Rectal smooth muscle tissue (tissue), 1 donor: ENCODE data around the gene UROS.

ENCODE experiments used
- H3K27ac ChIP-seq: one replicate; pipeline ENCODE4 v1.7.0; 2013; ENCODE audit warnings: low read depth, low read length, inconsistent platforms
- H3K27me3 ChIP-seq: one replicate; pipeline ENCODE4 v1.7.0; 2013; ENCODE audit warnings: low read length; ENCODE audit not compliant: control insufficient read depth, insufficient read depth
- H3K36me3 ChIP-seq: one replicate; pipeline ENCODE4 v1.7.0; 2013; ENCODE audit warnings: low read length; ENCODE audit not compliant: control insufficient read depth, insufficient read depth
- H3K4me1 ChIP-seq: one replicate; pipeline ENCODE4 v1.7.0; 2013; ENCODE audit warnings: low read length; ENCODE audit not compliant: control insufficient read depth, insufficient read depth
- H3K4me3 ChIP-seq: one replicate; pipeline ENCODE4 v1.7.0; 2013; ENCODE audit warnings: low read length
- H3K9ac ChIP-seq: one replicate; pipeline ENCODE4 v1.7.0; 2013; ENCODE audit warnings: low read length

Gene UROS

DNA sequence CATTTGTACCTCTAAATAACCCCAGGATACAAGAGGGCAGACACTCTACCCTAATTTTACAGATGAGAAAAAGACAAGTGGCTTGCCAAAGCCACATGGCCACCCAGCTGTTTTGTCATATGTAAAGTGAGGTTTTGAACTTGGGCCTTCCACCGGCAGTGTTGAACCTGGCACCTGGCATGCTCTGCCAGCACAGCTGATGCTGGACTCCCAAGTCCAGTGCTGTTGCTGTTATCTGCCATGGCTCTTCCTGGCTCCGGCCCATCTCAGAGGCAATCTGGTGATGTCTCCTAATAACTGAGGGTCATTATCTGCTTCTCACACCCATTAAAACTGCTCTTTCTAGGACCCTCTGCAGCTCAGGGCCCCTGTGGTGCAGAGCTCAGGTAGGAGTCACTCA is 25.3 kb upstream of the UROS start:
- H3K27me3 ChIP-seq, result no peaks in the 10 kb centered on the region
- peaks cover 14% of the 10 kb centered on the region for H3K36me3 ChIP-seq
- no peaks in the 10 kb centered on the region for H3K4me1 ChIP-seq
- H3K9ac ChIP-seq, result no peak overlapping the region
- no peak overlapping the region for H3K27ac ChIP-seq
- H3K4me3 ChIP-seq, result no peak overlapping the region

GRCh38 chr10:125846894-125847293 is 23.8 kb upstream of the UROS start:
- Histone ChIP-seq H3K27me3 (no peaks in the 10 kb centered on the region), H3K27ac (no peak overlapping the region), H3K4me3 (no peak overlapping the region), H3K36me3 (peaks cover 11% of the 10 kb centered on the region), H3K9ac (no peak overlapping the region), H3K4me1 (no peaks in the 10 kb centered on the region)

DNA sequence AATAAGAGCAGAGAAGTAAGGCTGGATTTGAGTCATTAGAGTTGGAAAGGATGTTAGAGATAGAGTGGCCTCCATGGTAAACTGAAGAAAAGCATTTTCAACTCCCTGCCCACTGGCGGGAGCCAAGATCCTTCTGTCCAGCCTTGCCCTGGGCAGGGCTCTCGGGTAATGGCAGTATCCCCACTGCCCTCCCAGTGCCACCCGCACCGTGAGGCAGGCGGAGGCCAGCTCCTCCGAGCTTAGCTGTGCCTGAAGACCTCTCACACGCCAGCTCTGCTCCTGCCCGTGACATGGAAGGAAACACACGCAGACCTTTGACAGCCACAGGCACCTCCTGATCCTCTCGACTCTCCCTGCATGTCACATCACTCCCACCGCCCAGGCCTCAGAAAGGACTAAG is 22.6 kb upstream of the UROS start:
- no peak overlapping the region for H3K4me3 ChIP-seq
- no peaks in the 10 kb centered on the region for H3K27me3 ChIP-seq
- no peak overlapping the region for H3K9ac ChIP-seq
- H3K36me3 ChIP-seq, result peaks cover 10% of the 10 kb centered on the region
- no peaks in the 10 kb centered on the region for H3K4me1 ChIP-seq
- H3K27ac ChIP-seq, result no peak overlapping the region

DNA sequence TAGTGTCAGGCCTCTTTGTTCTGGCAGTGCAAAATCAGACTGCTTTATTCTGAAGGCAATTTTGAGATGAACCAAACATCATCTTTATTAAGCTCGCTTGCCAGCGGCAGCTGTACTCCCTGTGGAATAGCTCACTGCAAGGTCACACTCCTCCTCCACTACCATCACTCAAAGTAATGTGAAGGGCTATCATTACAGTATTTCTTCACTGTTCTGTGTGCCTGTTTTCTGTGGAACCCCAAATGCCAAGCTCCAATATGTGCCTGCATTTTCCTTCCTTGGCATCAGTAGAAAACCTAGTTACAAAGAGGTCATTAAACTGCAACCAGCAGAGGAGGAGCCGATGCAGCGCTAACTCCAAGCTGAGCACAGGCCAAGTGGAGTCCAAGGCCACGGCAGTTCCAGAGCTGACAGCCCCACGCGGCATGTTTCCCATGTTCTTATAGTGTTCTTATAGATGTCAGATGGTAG is 21.7 kb upstream of the UROS start:
- no peaks in the 10 kb centered on the region for H3K4me1 ChIP-seq
- H3K27ac ChIP-seq, result no peak overlapping the region
- H3K4me3 ChIP-seq, result no peak overlapping the region
- no peaks in the 10 kb centered on the region for H3K27me3 ChIP-seq
- H3K9ac ChIP-seq, result no peak overlapping the region
- peaks cover 13% of the 10 kb centered on the region for H3K36me3 ChIP-seq

DNA sequence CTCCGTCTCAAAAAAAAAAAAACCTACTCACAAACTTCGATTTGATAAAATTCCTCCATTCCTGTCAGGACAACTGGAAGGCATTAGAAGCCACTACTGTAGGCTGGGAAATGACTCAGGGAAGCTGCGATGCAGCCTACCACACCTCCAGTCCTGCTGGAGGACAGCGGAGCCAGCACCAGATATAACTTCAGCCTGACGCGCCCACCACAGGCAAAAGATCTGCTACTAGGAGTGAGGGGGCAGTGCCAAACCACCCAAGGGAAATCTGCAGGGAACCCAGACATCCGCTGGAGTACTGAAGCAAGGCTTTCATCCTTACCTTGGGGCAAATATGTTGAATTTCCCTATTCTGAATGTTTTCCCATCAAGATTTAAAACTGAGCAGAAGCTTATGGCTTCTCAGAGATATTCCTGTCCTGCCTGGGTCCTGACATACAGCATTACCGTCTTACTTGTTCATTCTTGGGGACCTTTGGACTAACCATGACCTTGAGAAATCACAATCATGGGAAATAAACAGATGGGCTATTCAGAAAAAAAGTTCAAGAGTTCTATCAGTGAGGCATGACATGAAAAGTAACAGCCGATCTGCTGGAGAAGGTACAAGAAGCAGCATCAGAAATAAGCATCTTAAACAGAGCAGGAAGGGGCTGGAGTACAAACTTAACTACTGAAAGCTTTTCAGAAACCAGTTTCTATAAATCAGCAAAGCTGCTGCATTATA is 20.7 kb upstream of the UROS start:
- no peaks in the 10 kb centered on the region for H3K27me3 ChIP-seq
- H3K4me1 ChIP-seq, result no peaks in the 10 kb centered on the region
- no peak overlapping the region for H3K27ac ChIP-seq
- no peak overlapping the region for H3K9ac ChIP-seq
- H3K36me3 ChIP-seq, result peaks cover 19% of the 10 kb centered on the region
- H3K4me3 ChIP-seq, result no peak overlapping the region

DNA sequence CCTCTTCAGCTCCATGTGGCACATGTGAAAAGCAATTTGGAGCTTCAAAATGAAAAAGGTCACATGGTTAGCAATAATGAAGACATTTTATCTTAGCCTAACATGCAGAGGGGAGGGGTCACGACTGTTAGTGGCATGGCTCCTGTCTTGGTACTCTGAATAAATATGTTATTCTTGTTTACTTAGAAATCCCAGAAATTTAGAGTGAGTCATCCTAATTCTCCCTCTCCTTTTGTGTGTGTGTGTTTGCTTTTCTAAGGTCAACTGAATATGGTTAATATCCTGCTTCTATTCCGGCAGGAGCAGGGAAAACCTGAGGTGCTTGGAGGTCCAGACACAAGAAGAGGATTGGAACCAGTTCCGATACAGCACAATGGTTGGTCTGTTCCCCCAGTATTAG is 17.9 kb upstream of the UROS start:
- Histone ChIP-seq H3K36me3 (peaks cover 32% of the 10 kb centered on the region), H3K27me3 (no peaks in the 10 kb centered on the region), H3K4me1 (no peaks in the 10 kb centered on the region), H3K27ac (no peak overlapping the region), H3K9ac (no peak overlapping the region), H3K4me3 (no peak overlapping the region)

GRCh38 chr10:125840406-125840805 is 17.3 kb upstream of the UROS start:
- Histone ChIP-seq H3K27me3 (no peaks in the 10 kb centered on the region), H3K27ac (no peak overlapping the region), H3K36me3 (peaks cover 34% of the 10 kb centered on the region), H3K4me3 (no peak overlapping the region), H3K4me1 (no peaks in the 10 kb centered on the region), H3K9ac (no peak overlapping the region)

- Histone ChIP-seq H3K4me3 (no peak overlapping the region), H3K27me3 (no peaks in the 10 kb centered on the region), H3K27ac (no peak overlapping the region), H3K36me3 (peaks cover 40% of the 10 kb centered on the region), H3K4me1 (no peaks in the 10 kb centered on the region), H3K9ac (no peak overlapping the region)
Measured at GRCh38 chr10:125838802-125839575, 15.9 kb upstream of the UROS start.

- peaks cover 49% of the 10 kb centered on the region for H3K36me3 ChIP-seq
Measured at GRCh38 chr10:125836746-125837145, 13.7 kb upstream of the UROS start.

DNA sequence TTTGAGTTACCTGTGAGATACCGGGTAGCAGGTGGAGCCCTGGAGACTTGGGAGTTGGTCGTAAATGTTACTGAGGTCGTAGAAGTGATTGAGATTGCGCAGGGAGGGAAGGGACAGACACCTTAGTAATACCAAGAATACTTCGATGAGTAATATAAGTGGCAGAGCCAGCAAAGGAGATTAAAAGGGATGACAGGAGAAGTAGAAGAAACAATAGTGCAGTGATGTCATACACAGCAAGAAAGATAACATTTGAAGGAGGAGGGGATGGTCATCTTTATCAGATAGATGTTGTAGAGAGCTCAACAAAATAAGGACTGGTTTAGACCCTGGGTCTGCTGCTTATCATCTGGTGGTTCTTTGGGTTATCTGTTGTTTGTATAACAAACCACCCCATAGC is 5.3 kb upstream of the UROS start:
- Histone ChIP-seq H3K27ac (no peak overlapping the region), H3K4me3 (no peak overlapping the region), H3K36me3 (peaks cover 35% of the 10 kb centered on the region), H3K27me3 (no peaks in the 10 kb centered on the region), H3K4me1 (peaks cover 12% of the 10 kb centered on the region), H3K9ac (no peak overlapping the region)

More at GRCh38 chr10:125836746-125837145, 13.7 kb upstream of the UROS start:
- no peak overlapping the region for H3K4me3 ChIP-seq
- no peaks in the 10 kb centered on the region for H3K27me3 ChIP-seq
- H3K9ac ChIP-seq, result no peak overlapping the region
- no peaks in the 10 kb centered on the region for H3K4me1 ChIP-seq
- H3K27ac ChIP-seq, result no peak overlapping the region

DNA sequence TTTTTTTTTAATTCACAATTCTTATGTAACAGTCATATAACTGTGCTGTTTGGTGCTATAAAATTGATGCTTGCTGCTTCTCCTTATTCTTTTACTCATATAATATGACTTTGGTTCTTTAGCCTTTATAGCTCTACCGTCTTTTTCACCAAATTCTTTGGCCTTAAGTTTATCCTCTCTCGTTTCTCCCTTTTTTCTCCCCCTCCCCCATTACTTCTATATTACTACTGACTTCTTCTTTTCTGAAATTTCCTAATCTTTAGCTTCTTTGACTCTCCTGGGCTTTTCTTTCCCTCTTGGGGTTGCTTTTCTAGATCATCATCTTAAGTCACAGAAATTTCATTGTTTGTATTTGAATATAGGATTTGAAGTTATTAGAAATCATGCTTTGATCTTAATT is 4.1 kb upstream of the UROS start:
- Histone ChIP-seq H3K36me3 (peaks cover 25% of the 10 kb centered on the region), H3K4me3 (no peak overlapping the region), H3K27ac (no peak overlapping the region), H3K27me3 (no peaks in the 10 kb centered on the region), H3K9ac (no peak overlapping the region), H3K4me1 (peaks cover 12% of the 10 kb centered on the region)

DNA sequence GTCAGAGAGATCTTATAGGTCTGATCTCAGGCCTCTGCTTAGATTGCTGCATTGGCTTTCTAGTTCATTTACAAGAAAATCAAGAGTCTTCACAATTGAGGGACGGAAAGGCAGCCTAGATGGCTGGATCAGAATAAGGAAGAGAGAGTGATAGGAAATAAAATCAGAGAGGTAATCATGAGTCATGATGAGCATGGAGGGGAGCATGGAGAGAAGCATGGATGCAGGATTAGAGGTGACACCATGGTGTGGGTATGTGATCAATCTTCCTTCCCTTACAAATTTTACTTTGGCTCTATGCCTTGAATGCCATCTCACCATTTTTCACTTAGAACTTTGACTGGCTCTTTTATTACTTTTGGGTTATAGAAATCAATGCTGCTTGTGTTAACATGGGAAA is 1.7 kb upstream of the UROS start:
- Histone ChIP-seq H3K4me1 (peaks cover 12% of the 10 kb centered on the region), H3K9ac (no peak overlapping the region), H3K4me3 (peak overlapping the region; percentile 99), H3K27ac (no peak overlapping the region), H3K36me3 (peaks cover 14% of the 10 kb centered on the region), H3K27me3 (no peaks in the 10 kb centered on the region)
